Retinal pigment epithelial cell (primary cell): ENCODE measurements around the gene SS18.

Experiments used
- DNase-seq: peaks from one replicate; pipeline ENCODE4 v3.0.0-alpha.2; 2010; ENCODE audit warnings: low read depth
- H3K4me3 ChIP-seq: 2 replicates; pipeline ENCODE4 v1.5.1; 2011; ENCODE audit warnings: mild to moderate bottlenecking, low read length, control low read depth, moderate library complexity
- CTCF ChIP-seq: conservative IDR thresholded peaks from 2 replicates; pipeline ENCODE4 v1.5.1; 2011; ENCODE audit warnings: low read depth, low read length, control low read depth, inconsistent platforms

SS18 gene

GRCh38 chr18:26005950-26006349 is 84.5 kb downstream of the SS18 start:
- no peak overlapping the region for H3K4me3 ChIP-seq
- no peak for TF ChIP-seq CTCF
- DNase-seq: no peak

- DNase-seq: no peak
- no peak overlapping the region for H3K4me3 ChIP-seq
- TF ChIP-seq CTCF: no peak
Observed at GRCh38 chr18:26004832-26005231, 85.6 kb downstream of the SS18 start.

- no peak overlapping the region for H3K4me3 ChIP-seq
- DNase-seq: no peak
- no peak for TF ChIP-seq CTCF
Observed at GRCh38 chr18:26003817-26004216, 86.6 kb downstream of the SS18 start.

GRCh38 chr18:26003356-26003755 is 87.1 kb downstream of the SS18 start:
- peak; percentile 7 for DNase-seq
- H3K4me3 ChIP-seq: no peak overlapping the region
- no peak for TF ChIP-seq CTCF

GRCh38 chr18:26002375-26002910 is 88.0 kb downstream of the SS18 start:
- no peak for TF ChIP-seq CTCF
- no peak overlapping the region for H3K4me3 ChIP-seq
- DNase-seq: no peak

- DNase-seq: no peak
- no peak for TF ChIP-seq CTCF
- no peak overlapping the region for H3K4me3 ChIP-seq
Observed at GRCh38 chr18:25998461-25998860, 92.0 kb downstream of the SS18 start.

GRCh38 chr18:25992566-25992965 is 97.8 kb downstream of the SS18 start:
- no peak for DNase-seq
- H3K4me3 ChIP-seq: no peak overlapping the region
- no peak for TF ChIP-seq CTCF
